Measurements from ENCODE around the gene SPINDOC.

The SPINDOC gene

GRCh38 chr11:63834535-63835157 lies 21.4 kb downstream of the SPINDOC start:
- no peak for DNase-seq

DNA sequence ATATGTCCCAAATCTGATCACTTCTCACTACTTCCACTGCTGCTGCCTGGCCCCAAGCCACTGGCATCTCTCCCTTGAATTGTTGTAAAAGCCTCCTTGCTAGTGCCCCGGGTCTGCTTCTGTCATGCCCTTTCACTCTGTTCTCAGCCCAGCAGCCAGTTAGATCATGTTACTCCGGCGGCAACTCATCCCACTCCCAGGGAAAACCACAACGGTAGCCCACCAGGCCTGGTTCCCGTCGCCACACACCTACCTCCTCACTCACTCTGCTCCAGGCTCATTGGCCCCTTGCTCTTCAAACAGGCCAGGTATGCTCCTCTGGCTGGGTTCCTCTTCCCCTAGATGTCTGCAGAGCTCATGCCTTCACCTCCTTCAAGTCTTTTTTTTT lies 21.9 kb downstream of the SPINDOC start:
- no peak for DNase-seq

GRCh38 chr11:63837027-63837688 lies 23.9 kb downstream of the SPINDOC start:
- DNase-seq: peak; percentile 75

DNA sequence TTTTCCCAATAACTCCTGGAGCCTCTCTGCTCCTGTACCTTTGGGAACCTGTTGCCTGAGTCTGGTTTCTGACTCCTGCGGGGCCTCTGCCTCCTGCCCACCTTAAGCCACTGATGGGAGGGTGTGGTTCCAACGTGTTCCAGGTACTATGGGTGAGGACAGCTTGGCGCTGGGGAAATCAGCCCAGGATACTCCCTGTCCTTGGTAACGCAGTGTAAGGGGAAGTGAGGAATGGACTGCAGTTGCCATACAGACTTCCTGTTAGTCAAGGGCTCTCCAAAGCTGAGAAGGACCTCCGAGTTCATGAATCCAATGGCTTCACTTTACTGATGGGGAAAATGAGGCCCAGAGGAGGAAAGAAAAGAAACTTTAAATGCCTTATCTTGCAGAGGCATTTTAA lies 24.5 kb downstream of the SPINDOC start:
- no peak for DNase-seq

DNA sequence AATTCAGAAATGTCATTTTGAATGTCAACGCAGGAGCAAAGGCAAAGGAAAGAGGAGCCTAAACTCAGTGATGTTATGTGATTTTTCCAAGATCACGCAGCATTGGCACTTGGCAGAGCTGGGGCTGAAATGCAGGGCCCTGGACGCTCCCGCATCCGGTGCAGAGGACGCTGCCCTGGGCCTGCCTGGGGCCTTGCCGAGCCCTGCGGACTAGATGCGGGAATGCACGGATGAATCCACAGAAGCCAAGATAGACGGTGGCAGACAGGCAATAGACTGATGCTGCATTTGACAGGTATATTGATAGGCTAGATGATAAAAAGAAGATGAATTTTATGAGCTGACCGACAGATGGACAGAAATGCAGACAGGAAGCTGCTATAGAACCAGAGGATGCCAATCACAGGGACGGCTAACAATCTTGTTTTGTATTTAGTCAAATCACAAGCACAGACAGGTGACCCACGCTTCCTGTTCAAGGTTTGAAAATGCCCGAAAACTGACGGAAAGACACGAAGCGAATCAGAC lies 25.0 kb downstream of the SPINDOC start:
- no peak for DNase-seq

GRCh38 chr11:63838678-63839507 lies 25.6 kb downstream of the SPINDOC start, which contains the start of gene MARK2:
Gene MARK2 (plus strand): TSS chr11:63839110. CDS start chr11:63839507, 397 bp downstream.
- DNase-seq: peak; percentile 100

- DNase-seq: peak; percentile 28
Observed at GRCh38 chr11:63839508-63840355, 26.5 kb downstream of the SPINDOC start.

GRCh38 chr11:63840356-63841060 lies 27.3 kb downstream of the SPINDOC start:
- no peak for DNase-seq

DNA sequence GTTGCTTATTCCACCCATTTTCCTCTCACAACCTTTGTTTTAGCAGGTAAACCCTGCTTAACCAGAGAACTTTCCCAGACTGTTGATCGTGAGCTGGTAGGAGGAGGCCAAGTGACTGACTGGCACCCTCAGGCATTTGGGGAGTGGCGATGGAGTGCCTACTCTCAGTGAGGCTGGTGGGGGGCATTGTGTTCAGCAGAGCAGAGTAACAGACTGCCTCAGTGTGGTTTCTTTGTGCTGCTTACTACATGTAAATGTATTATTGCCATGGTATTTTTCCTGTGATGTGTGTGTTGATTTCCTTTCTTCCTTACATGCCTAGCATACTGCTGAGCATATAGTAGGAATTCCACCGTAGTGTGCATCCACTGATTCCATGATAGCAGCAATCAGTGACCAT lies 28.3 kb downstream of the SPINDOC start:
- no peak for DNase-seq

DNA sequence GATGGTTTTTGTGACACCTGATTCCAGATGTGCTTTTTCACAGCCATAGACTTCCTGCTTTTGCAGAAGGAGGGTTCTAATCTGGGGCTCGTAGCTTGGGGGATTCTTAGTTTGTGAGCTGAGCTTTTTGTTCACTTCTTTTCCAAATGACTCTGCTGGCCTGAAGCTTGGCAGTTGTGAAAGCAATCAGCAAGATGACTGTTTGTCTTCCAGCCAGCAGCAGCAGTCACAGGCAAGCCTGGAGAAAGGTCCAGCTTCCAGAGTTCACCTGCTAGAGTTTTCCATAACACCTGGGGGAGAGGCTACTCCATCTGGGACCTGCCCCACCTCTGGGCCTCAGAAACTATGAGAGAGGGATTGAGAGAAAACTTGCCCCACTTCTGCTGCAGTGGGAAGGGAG lies 29.8 kb downstream of the SPINDOC start:
- no peak for DNase-seq

- DNase-seq: no peak
Observed at GRCh38 chr11:63844836-63845235, 31.6 kb downstream of the SPINDOC start.

- no peak for DNase-seq
Observed at GRCh38 chr11:63845303-63845702, 32.0 kb downstream of the SPINDOC start.

GRCh38 chr11:63845911-63846310 lies 32.7 kb downstream of the SPINDOC start:
- DNase-seq: no peak

- DNase-seq: no peak
Observed at GRCh38 chr11:63846897-63847296, 33.6 kb downstream of the SPINDOC start.

- DNase-seq: no peak
Observed at GRCh38 chr11:63847363-63847762, 34.1 kb downstream of the SPINDOC start.

- DNase-seq: no peak
Observed at GRCh38 chr11:63849691-63850090, 36.4 kb downstream of the SPINDOC start.

DNA sequence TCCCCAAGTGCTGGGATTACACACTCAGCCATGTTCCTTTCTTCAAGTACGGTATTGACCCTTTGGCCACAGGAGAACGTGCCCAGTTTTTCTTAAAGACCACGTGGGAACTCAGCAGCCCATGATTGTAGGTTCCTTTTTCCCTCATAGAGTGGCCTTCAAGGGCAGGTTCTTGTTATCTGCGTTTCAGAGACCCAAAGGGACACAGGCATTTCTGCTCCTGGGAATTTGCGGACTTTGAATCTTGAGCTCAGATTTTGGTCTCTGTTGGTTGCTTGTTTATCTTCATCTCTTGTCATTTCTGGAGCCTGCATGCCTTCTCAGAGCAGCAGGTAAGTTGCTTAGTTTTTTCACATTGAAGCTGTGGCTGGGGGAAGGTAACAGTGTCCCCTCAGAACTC lies 37.7 kb downstream of the SPINDOC start:
- DNase-seq: no peak

GRCh38 chr11:63851364-63851763 lies 38.1 kb downstream of the SPINDOC start:
- no peak for DNase-seq

DNA sequence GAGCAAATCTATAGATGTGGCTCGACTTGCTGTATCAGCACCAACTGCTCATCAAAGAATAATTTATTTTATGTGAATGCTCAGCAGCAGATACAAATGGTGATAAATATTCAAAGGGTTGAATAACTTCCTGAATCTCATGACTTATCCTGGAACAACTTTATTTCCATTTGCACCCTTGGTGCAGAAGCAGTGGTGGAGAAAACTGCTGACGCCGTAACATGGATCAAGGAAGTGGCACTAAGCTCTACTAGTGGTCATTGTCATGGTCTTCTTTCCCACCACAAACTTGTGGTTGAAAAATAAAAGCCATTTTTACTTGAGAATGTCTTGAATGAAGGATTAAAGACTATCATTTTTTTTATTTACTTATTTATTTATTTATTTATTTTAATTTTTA lies 40.2 kb downstream of the SPINDOC start:
- DNase-seq: no peak

DNA sequence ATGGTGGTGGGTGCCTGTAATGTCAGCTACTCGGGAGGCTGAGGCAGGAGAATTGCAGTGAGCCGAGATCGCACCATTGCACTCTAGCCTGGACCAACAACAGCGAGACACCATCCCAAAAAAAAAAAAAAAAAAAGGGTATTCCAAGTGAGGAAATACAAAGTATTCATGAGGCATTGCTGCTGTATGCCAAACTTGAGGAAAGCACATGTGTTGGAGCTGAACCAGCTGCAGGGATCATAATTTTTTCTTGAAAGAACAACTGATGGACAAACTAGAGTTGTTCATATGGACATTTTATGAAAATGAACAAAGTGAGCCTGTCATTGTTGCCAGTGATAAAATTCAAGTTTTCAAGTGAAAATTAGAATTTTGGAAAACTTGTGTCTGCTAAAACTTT lies 41.4 kb downstream of the SPINDOC start:
- DNase-seq: no peak

GRCh38 chr11:63855975-63856374 lies 42.7 kb downstream of the SPINDOC start:
- DNase-seq: no peak

Data from activated CD8-positive, alpha-beta memory T cell treated with anti-CD3 and anti-CD28 coated beads, Interleukin-2, amount 50 U/mL, for 4 hours (primary cell).